ENCODE results near the gene SASH1.

- TF ChIP-seq POLR2A (IDR thresholded peaks at IDR 0.05; ENCODE audit: low read length) (no peak), GATA1 (IDR thresholded peaks at IDR 0.05; ENCODE audit: low read depth, low read length) (no peak)
These were observed 224.2 kb downstream of the SASH1 start for GRCh38 chr6:148566664-148567350.
